GM12872 (cell line): ENCODE measurements around the gene NAA60.

Experiments
- TF ChIP-seq, protein P1 (sequence below): IDR thresholded peaks from 3 replicates; pipeline ENCODE4 v1.5.1; 2011; ENCODE audit warnings: low read depth, mild to moderate bottlenecking, low read length, moderate library complexity; ENCODE audit not compliant: insufficient read depth

NAA60 gene

DNA sequence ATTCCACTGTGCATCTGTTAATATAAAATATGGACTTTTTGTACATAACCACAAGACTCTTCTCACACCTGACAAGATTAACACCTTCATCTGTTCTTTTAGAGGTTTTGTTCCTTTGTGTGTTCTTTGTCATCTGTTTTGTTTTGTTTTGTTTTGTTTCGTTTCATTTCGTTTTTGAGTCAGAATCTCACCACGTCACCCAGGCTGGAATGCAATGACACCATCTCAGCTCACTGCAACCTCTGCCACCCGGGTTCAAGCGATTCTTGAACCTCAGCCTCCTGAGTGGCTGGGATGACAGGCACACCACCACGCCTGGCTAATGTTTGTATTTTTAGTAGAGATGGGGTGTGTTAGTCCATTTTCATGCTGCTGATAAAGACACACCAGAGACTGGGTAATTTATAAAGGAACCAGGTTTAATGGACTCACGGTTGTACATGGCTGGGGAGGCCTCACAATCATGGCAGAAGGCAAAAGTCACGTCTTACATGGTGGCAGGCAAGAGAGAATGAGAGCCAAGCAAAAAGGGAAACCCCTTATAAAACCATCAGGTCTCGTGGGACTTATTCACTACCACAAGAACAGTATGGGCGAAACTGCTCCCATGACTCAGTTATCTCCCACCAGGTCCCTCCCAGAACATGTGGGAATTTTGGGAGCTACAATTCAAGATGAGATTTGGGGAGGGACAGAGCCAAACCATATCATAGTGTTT is 29.6 kb downstream of the NAA60 start:
- TF ChIP-seq, protein P1, sequence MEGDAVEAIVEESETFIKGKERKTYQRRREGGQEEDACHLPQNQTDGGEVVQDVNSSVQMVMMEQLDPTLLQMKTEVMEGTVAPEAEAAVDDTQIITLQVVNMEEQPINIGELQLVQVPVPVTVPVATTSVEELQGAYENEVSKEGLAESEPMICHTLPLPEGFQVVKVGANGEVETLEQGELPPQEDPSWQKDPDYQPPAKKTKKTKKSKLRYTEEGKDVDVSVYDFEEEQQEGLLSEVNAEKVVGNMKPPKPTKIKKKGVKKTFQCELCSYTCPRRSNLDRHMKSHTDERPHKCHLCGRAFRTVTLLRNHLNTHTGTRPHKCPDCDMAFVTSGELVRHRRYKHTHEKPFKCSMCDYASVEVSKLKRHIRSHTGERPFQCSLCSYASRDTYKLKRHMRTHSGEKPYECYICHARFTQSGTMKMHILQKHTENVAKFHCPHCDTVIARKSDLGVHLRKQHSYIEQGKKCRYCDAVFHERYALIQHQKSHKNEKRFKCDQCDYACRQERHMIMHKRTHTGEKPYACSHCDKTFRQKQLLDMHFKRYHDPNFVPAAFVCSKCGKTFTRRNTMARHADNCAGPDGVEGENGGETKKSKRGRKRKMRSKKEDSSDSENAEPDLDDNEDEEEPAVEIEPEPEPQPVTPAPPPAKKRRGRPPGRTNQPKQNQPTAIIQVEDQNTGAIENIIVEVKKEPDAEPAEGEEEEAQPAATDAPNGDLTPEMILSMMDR, result no peak

DNA sequence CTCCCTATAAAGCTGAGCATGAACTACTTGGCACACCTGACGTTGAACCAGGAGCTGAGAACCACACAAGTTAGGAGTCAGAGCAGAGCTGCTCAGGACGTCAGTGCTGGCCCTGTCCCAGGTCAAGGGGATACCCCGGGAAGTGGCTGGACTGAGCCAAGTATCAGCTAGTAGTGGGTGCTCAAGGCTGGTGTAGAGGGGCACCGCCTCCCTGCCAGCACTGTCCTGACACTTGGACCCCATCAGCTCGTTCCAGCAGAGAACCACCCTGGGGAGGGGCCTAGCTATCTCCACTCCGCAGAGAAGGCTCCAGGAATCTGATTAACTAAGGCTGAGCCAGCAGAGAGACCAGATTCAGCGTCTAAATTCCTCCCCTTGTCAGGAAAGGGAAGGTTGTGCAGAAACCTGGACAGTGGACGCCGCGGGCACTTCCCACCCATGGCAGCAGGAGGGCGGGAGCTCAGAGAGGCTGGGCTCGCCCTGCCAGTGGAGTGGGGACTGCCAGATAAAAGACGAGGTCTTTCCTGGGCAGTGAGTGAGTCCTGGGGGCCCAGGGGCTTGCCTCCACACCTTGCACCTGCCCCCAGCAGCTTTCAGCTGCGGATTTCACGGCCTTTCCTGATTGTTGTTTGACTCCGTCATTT is 30.8 kb downstream of the NAA60 start:
- TF ChIP-seq, protein P1, result no peak

DNA sequence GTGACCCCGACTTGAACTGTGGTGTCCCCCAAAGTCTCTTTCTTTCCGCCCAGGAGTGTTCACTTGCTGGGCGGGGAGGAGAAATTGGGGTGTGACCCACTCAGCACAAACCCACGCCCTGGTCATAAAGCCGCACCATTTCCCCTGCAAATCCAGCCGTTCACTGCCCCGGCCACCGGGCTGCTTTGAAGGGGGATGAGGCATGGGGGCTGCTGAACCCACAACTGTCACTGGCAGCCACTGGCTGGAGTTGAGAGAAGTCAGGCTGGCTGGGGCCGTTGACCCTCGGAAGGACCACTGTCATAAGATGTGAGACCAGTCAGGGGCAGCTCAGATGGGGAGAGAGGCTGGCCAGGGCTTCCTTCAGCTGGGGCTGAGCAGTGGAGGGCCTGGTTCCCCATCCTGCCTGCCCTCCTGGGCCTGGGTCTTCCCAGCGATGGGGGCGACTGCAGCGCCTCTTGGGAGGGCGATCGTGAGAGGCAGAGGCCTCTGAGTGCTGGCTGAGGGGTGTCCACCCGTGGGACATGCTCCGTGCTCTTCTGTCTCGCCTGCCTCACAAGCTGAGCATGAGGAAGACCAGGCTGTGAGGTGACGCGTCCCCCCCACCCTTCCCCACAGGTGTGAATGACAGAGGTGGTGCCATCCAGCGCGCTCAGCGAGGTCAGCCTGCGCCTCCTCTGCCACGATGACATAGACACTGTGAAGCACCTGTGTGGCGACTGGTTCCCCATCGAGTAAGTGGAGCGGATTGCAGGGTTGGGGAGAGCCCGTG is 32.3 kb downstream of the NAA60 start:
- TF ChIP-seq, protein P1, result no peak

DNA sequence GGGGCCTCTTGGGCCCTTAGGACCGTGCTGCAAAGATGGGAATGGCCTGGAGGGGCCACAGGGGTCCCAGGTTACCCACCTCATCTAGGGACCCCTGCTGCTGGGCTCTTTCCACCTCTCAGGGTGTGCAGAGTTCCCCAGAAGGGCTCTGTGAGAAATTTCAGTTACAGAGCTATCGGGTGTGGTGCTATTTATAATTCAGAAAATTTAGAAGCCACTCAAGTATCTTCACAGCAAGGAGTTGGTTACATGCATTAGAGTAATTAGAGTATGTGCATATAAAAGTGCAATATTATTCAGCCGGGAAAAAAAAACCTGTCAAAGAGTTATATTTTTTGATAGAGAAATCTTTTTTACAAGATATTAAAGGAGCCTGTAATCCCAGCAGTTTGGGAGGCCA is 32.9 kb downstream of the NAA60 start:
- TF ChIP-seq, protein P1, result no peak

DNA sequence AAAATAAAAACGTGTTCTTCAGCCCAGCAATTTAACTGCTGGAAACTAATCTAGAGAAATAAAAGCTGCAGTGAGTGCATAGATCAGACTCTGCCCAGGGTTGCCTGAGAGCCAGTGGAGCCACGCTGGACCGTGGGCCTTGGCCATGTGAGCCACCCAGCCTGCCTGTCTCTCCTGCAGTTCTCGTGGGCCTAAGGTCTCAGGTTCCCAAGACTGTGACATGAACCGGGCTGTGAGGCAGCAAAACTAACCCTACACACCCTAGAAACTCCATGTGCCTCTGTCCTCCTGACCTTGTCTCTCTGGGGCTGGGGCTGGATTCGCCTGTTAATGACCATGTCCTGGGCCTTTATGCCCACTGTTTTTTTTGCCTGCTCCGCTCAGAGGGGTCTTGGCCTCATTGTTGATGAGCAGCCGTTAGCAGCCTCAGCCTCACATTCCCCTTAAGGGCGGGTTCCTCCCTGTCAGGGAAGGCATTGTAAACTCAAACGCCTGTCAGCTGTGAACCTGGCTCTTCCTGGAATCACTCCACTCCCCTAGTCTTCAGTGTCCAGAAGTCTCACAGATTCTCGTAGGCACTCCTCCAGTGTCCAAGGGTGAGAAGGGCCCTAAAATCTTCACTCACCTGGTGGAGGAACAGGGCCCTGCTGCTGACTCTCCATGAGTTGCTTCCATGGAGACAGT is 34.9 kb downstream of the NAA60 start:
- TF ChIP-seq, protein P1, result no peak

DNA sequence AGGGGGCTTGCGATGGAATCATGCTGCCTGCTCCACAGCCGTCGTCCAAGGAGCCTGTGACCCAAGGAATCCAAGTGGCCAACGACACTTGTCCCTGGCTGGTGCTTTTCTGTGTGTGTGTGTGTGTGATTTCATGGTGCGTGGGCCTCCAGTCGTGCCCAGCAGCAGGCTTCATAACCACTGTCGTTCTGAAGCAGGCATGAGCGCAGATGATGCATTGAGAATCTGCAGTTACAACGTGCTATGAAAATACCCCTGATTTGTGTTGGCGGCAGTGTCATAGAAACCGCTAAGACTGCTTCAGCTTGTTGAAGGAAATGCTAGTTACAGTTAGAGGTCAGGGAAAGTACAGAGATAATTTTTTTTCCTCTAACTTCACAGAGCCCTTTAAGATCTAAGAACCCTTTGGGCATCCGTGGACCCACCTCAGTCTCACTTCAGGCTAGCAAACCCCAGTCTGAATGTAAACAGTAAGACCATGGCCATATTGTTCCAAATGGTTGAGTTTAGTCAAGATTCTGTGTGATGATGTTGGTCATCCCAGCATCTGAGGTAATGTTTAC is 36.3 kb downstream of the NAA60 start:
- TF ChIP-seq, protein P1, result no peak
